CD4-positive, alpha-beta T cell (primary cell): ENCODE measurements around the gene GRK4. TPM values are rescaled to one million over a fixed set of nuclear protein-coding genes. Genes with fewer than 3 reads are reported as not detected.

ENCODE experiments used
- ATAC-seq: fragments of 200-7000 bp; cut with Tn5 transposase; one replicate; pipeline ENCODE4 v1.10.0; 2022; ENCODE audit warnings: mild to moderate bottlenecking; ENCODE audit not compliant: poor library complexity
- CTCF ChIA-PET: fragments of 350-600 bp; sonication (Branson Sonifier 250); formaldehyde crosslinking; loops from one replicate; lab custom pipeline; 2021; ENCODE audit warnings: antibody characterized with exemption, inconsistent platforms; lab: Charles Lee
- POLR2A ChIA-PET: fragments of 350-600 bp; sonication (Branson Sonifier 250); formaldehyde crosslinking; loops from one replicate; lab custom pipeline; 2021; ENCODE audit warnings: antibody characterized with exemption, inconsistent platforms; lab: Charles Lee
- DNase-seq, 14 experiments: peaks; one replicate each; pipeline ENCODE4 v3.0.0-alpha.2; 2013 to 2020; ENCODE audit warnings: mixed read lengths in 2 of 14
- H3K27ac ChIP-seq, 2 donors: one replicate each; pipeline versions ENCODE4 v1.5.1 to v1.7.0; 2013; ENCODE audit warnings: low read length in 2 of 2, low read depth in 1 of 2, mild to moderate bottlenecking in 1 of 2
- H3K27me3 ChIP-seq, 2 experiments: 1 replicate in 1 of 2; 2 replicates in 1 of 2; pipeline versions ENCODE4 v1.6.1 to v1.7.0; 2013; ENCODE audit warnings: low read length in 2 of 2, control low read depth in 1 of 2, mild to moderate bottlenecking in 1 of 2, moderate library complexity in 1 of 2; ENCODE audit not compliant: insufficient read depth in 2 of 2, control insufficient read depth in 1 of 2
- H3K36me3 ChIP-seq: one replicate; pipeline ENCODE4 v1.6.1; 2013; ENCODE audit warnings: low read length, control low read depth; ENCODE audit not compliant: insufficient read depth
- H3K4me1 ChIP-seq: one replicate; pipeline ENCODE4 v1.6.1; 2013; ENCODE audit warnings: low read length, control low read depth; ENCODE audit not compliant: insufficient read depth
- H3K4me3 ChIP-seq: one replicate; pipeline ENCODE4 v1.5.1; 2013; ENCODE audit warnings: mild to moderate bottlenecking, low read length, moderate library complexity
- H3K9me3 ChIP-seq, 2 experiments: 1 replicate in 1 of 2; 2 replicates in 1 of 2; pipeline versions ENCODE4 v1.6.1 to v1.7.0; 2013; ENCODE audit warnings: low read length in 2 of 2, mild to moderate bottlenecking in 2 of 2, control low read depth in 1 of 2, moderate library complexity in 1 of 2; ENCODE audit not compliant: control insufficient read depth in 1 of 2, insufficient read depth in 1 of 2
- H3K27ac Mint-ChIP-seq: one replicate; pipeline ENCODE4 v1.8.0; 2020; ENCODE audit warnings: mixed read lengths
- H3K27me3 Mint-ChIP-seq: one replicate; pipeline ENCODE4 v1.8.0; 2021; ENCODE audit warnings: mixed read lengths
- H3K36me3 Mint-ChIP-seq: one replicate; pipeline ENCODE4 v1.8.0; 2021; ENCODE audit warnings: low read depth, mixed read lengths
- H3K4me1 Mint-ChIP-seq: one replicate; pipeline ENCODE4 v1.8.0; 2021; ENCODE audit warnings: low read depth, mixed read lengths
- H3K4me3 Mint-ChIP-seq: one replicate; pipeline ENCODE4 v1.8.0; 2020; ENCODE audit warnings: mild to moderate bottlenecking, mixed read lengths
- H3K9me3 Mint-ChIP-seq: one replicate; pipeline ENCODE4 v1.8.0; 2020; ENCODE audit warnings: mixed read lengths
- intact Hi-C, 2 experiments: fragments of 100-400 bp; cut with DNase I in 1 of 2; cut with micrococcal nuclease in 1 of 2; formaldehyde crosslinking; loops; one replicate each; pipeline versions ENCODE4 v1.15.1 to v1.9.0; 2023 to 2025; cut with DNase I, micrococcal nuclease
- total RNA-seq, 174 experiments: library from RNA in 2 of 174; stranded (reverse) in 2 of 174; gene quantifications; one replicate each; pipeline ENCODE4 v1.2.3 and lab custom pipeline; 2021 to 2026
- TF ChIP-seq, protein P1 (sequence below): fragments of 200-600 bp; IDR thresholded peaks from one replicate; pipeline ENCODE4 v1.8.0; 2022; ENCODE audit warnings: antibody characterized with exemption, mild to moderate bottlenecking

Gene GRK4
- total RNA-seq, 2 experiments from 2014 or later, result 1.2 to 1.8 TPM

DNA sequence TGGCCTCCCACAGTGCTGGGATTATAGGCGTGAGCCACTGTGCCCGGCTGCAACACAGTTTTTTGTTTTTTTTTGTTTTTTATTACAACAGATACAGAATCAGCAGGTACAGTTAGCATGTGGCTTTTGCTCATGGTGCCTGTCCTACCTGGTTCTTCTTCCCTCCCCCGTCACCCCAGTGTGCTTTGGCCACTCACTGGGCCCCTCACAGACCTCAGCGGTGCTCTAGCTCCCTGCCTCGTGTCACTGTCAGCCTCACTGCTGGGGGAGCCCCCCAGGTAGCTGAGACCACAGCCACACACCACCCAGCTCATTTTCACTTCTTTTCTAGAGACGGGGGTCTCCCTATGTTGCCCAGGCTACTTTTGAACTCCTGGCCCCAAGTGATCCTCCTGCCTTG is 72.3 kb downstream of the GRK4 start:
- no peak for ATAC-seq
- H3K4me3 Mint-ChIP-seq, result no peak overlapping the region
- Histone ChIP-seq H3K9me3 (no peaks in the 10 kb centered on the region), H3K4me3 (no peak overlapping the region), H3K27me3 (no peaks in the 10 kb centered on the region), H3K4me1 (peaks cover 22% of the 10 kb centered on the region), H3K27ac (no peak overlapping the region), H3K36me3 (no peaks in the 10 kb centered on the region)
- TF ChIP-seq, protein P1, sequence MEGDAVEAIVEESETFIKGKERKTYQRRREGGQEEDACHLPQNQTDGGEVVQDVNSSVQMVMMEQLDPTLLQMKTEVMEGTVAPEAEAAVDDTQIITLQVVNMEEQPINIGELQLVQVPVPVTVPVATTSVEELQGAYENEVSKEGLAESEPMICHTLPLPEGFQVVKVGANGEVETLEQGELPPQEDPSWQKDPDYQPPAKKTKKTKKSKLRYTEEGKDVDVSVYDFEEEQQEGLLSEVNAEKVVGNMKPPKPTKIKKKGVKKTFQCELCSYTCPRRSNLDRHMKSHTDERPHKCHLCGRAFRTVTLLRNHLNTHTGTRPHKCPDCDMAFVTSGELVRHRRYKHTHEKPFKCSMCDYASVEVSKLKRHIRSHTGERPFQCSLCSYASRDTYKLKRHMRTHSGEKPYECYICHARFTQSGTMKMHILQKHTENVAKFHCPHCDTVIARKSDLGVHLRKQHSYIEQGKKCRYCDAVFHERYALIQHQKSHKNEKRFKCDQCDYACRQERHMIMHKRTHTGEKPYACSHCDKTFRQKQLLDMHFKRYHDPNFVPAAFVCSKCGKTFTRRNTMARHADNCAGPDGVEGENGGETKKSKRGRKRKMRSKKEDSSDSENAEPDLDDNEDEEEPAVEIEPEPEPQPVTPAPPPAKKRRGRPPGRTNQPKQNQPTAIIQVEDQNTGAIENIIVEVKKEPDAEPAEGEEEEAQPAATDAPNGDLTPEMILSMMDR, result no peak
- H3K36me3 Mint-ChIP-seq, result no peaks in the 10 kb centered on the region
- no peaks in the 10 kb centered on the region for H3K9me3 Mint-ChIP-seq
- DNase-seq, result no peak
- H3K27ac Mint-ChIP-seq, result no peak overlapping the region
- intact Hi-C loops, result loop anchor here (5.0 kb wide), 2 partner anchors 58 to 73 kb away; partner anchors contain the start of genes GRK4 (in 2 of the 2) and NOP14 (in 2 of the 2)
- peaks cover 12% of the 10 kb centered on the region for H3K27me3 Mint-ChIP-seq
- CTCF ChIA-PET, result no interaction called here
- POLR2A ChIA-PET, result no interaction called here
- peaks cover 16% of the 10 kb centered on the region for H3K4me1 Mint-ChIP-seq

DNA sequence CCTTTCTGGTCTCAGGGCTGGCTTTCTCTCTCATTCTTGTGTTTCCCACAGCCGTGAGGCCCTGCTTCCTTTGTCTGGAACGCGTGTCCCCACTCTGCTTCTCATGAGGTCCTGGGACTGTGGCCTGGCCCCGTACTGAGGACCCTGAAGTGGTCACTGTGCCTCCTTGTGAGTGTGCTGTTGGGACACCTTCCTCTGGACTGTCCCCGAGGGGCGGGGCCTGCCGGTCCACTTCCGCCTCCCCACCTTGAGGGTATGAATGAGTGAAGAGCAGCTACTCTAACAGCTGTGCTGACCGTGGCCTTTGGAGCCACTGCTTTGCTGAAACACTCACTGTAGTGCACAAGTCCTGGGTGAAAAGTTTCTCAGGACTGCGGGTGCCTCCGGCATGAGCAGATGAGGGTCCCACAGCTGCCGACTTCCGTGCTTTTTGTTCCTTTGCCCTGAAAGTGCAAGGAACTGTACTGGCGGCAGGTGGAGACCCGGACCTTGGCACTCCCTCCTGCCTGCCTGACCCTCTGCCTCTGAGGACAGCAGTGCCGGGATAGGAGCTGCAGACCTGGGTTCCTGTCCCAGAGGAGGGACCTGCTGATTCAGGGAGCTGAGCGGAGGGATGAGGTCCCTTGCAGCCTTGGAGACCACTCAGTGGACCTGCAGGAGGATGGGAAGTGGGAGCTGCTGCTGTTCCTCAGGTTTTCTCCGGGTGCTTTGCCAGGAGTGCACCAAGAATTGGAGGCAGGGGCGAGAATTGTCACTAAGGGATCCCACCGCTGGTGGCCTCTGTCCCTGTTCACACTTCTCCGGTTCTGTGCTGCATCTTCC is 73.0 kb downstream of the GRK4 start:
- DNase-seq, result no peak
- no peak for ATAC-seq
- H3K27ac ChIP-seq, result no peak overlapping the region
- Mint-ChIP-seq H3K27ac (no peak overlapping the region), H3K4me1 (peaks cover 18% of the 10 kb centered on the region), H3K4me3 (no peak overlapping the region), H3K36me3 (no peaks in the 10 kb centered on the region), H3K9me3 (no peaks in the 10 kb centered on the region), H3K27me3 (peaks cover 12% of the 10 kb centered on the region)
- POLR2A ChIA-PET, result no interaction called here
- TF ChIP-seq, protein P1, result no peak
- no peak overlapping the region for H3K4me3 ChIP-seq
- H3K4me1 ChIP-seq, result peaks cover 29% of the 10 kb centered on the region
- intact Hi-C loops, result loop anchor here (5.0 kb wide), 2 partner anchors 59 to 74 kb away; partner anchors contain the start of genes GRK4 (in 2 of the 2) and NOP14 (in 2 of the 2)
- CTCF ChIA-PET, result interaction anchor here (1.2 kb wide), 1 partner anchor 11 kb away, joined by 3 read pairs; no protein-coding TSS in a partner anchor
- no peaks in the 10 kb centered on the region for H3K27me3 ChIP-seq
- H3K9me3 ChIP-seq, result no peaks in the 10 kb centered on the region
- no peaks in the 10 kb centered on the region for H3K36me3 ChIP-seq

DNA sequence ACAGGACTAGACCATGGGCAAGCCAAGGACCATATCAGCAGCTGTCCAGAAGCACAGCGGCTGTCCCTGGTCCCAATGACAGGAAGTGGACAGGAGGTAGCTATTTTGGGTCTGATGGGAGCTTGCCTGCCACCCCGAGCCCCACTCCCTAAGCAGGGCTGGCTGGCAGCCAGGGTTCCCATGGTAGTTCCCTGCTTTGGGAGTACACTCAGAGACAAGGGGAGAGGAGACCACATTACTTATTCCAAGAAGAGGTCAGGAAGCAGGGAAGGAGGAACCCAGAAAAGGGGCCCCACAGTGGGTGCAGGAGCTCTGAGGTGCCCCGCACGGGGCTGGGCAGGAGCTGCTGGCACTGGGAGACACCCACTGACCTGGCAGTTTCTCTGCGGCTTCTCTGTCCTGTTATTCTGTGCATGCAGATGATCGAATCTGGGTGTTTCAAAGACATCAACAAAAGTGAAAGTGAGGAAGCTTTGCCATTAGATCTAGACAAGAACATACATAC is 74.6 kb downstream of the GRK4 start:
- H3K27ac Mint-ChIP-seq, result no peak overlapping the region
- DNase-seq (peak in 4 of 14 experiments; percentile 14 to 31 (median 26)), ATAC-seq (no peak)
- H3K4me3 Mint-ChIP-seq, result peak overlapping the region; percentile 75
- no peaks in the 10 kb centered on the region for H3K36me3 ChIP-seq
- H3K9me3 Mint-ChIP-seq, result no peaks in the 10 kb centered on the region
- no peaks in the 10 kb centered on the region for H3K27me3 ChIP-seq
- no peaks in the 10 kb centered on the region for H3K36me3 Mint-ChIP-seq
- no peak overlapping the region for H3K27ac ChIP-seq
- TF ChIP-seq, protein P1, result no peak
- H3K4me3 ChIP-seq, result peak overlapping the region; percentile 32
- ChIA-PET POLR2A (interaction anchor here (0.6 to 1.4 kb wide), 3 partner anchors 60 to 1907 kb away, joined by 3 to 5 read pairs (median 4); partner anchors contain the start of genes GRK4 and NOP14), CTCF (interaction anchor here (1.3 kb wide), 1 partner anchor 9 kb away, joined by 5 read pairs; no protein-coding TSS in a partner anchor)
- no peaks in the 10 kb centered on the region for H3K9me3 ChIP-seq
- peaks cover 30% of the 10 kb centered on the region for H3K4me1 Mint-ChIP-seq
- intact Hi-C loops, result loop anchor here (1.0 to 5.0 kb wide), 5 partner anchors 60 to 278 kb away; partner anchors contain the start of genes GRK4 (in 2 of the 2) and NOP14 (in 2 of the 2)
- peaks cover 12% of the 10 kb centered on the region for H3K27me3 Mint-ChIP-seq
- peaks cover 46% of the 10 kb centered on the region for H3K4me1 ChIP-seq
